ENCODE measurements around the gene MESP2.
A peak's percentile ranks its signal among the peaks of the same experiment; 100 is the strongest.

Gene MESP2

GRCh38 chr15:89755701-89756100, 20.4 kb upstream of the MESP2 start:
- DNase-seq (ENCODE audit: low spot score) = no peak

- DNase-seq (ENCODE audit: low spot score) = no peak
These were observed 19.2 kb upstream of the MESP2 start for GRCh38 chr15:89756897-89757296.

GRCh38 chr15:89758283-89758682, 17.8 kb upstream of the MESP2 start:
- DNase-seq (ENCODE audit: low spot score) = no peak

- no peak for DNase-seq (ENCODE audit: low spot score)
These were observed 17.2 kb upstream of the MESP2 start for GRCh38 chr15:89758981-89759380.

- no peak for DNase-seq (ENCODE audit: low spot score)
These were observed 16.3 kb upstream of the MESP2 start for GRCh38 chr15:89759835-89760234.

- peak; percentile 72 for DNase-seq (ENCODE audit: low spot score)
These were observed 15.7 kb upstream of the MESP2 start for GRCh38 chr15:89760303-89761008.

GRCh38 chr15:89761009-89761831, 14.9 kb upstream of the MESP2 start:
- DNase-seq (ENCODE audit: low spot score) = no peak

GRCh38 chr15:89761929-89762328, 14.2 kb upstream of the MESP2 start:
- no peak for DNase-seq (ENCODE audit: low spot score)

GRCh38 chr15:89765694-89766093, 10.4 kb upstream of the MESP2 start:
- DNase-seq (ENCODE audit: low spot score) = no peak

GRCh38 chr15:89766357-89767311, 9.5 kb upstream of the MESP2 start:
- no peak for DNase-seq (ENCODE audit: low spot score)

GRCh38 chr15:89767411-89767915, 8.7 kb upstream of the MESP2 start:
- DNase-seq (ENCODE audit: low spot score) = no peak

GRCh38 chr15:89768071-89768500, 8.0 kb upstream of the MESP2 start:
- no peak for DNase-seq (ENCODE audit: low spot score)

- no peak for DNase-seq (ENCODE audit: low spot score)
These were observed 6.8 kb upstream of the MESP2 start for GRCh38 chr15:89769366-89769765.

- DNase-seq (ENCODE audit: low spot score) = no peak
These were observed 6.1 kb upstream of the MESP2 start for GRCh38 chr15:89770041-89770440.

GRCh38 chr15:89772932-89773583, 3.1 kb upstream of the MESP2 start:
- no peak for DNase-seq (ENCODE audit: low spot score)

- DNase-seq (ENCODE audit: low spot score) = no peak
These were observed 1.6 kb upstream of the MESP2 start for GRCh38 chr15:89774492-89774891.

GRCh38 chr15:89775815-89776214, 317 bp upstream of the MESP2 start:
- no peak for DNase-seq (ENCODE audit: low spot score)

GRCh38 chr15:89777073-89777751, 1.1 kb downstream of the MESP2 start:
- no peak for DNase-seq (ENCODE audit: low spot score)

- DNase-seq (ENCODE audit: low spot score) = no peak
These were observed 1.7 kb downstream of the MESP2 start for GRCh38 chr15:89777782-89778380.

- no peak for DNase-seq (ENCODE audit: low spot score)
These were observed 2.7 kb downstream of the MESP2 start for GRCh38 chr15:89778861-89779260.

- DNase-seq (ENCODE audit: low spot score) = no peak
These were observed 4.5 kb downstream of the MESP2 start for GRCh38 chr15:89780601-89781000.

Measured in hematopoietic multipotent progenitor cell treated with erythropoietin and hydrocortisone succinate and interleukin-3 and kit ligand, for 15 days (in vitro differentiated cells).